ENCODE measurements around the gene MAGOHB.

MAGOHB gene

DNA sequence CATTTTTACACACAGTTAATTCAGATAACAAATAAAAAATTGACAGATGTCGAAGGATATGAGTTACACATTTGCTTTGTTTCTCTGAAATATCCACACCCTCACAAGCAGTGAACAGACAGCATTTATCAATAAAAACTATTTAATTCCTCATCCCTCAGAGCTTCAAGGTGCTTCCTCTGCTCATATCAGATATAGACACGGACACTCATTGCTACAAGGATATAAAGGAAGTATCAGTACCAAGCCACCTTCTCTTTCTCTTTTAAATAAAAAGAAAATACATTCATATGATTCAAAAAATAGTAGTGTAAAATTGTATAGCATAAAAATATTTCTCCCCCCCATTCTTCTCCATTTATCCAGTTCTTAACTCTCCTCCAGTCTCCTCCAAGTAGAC lies 21.9 kb upstream of the MAGOHB start:
- Histone ChIP-seq H3K36me3 (ENCODE audit: low read length) (no peaks in the 10 kb centered on the region), H3K27ac (ENCODE audit: low read depth, low read length) (no peak overlapping the region), H3F3A (ENCODE audit: insufficient read depth) (no peaks in the 10 kb centered on the region), H3K9me3 (ENCODE audit: insufficient read depth, low read length) (no peaks in the 10 kb centered on the region), H3K27me3 (ENCODE audit: low read length) (no peaks in the 10 kb centered on the region), H3K9ac (ENCODE audit: low read length) (no peak overlapping the region), H2AFZ (ENCODE audit: low read depth, low read length, severe bottlenecking) (no peak overlapping the region), H3K4me2 (ENCODE audit: low read depth, low read length, poor library complexity, severe bottlenecking) (no peak overlapping the region), H4K20me1 (ENCODE audit: low read depth, low read length) (no peaks in the 10 kb centered on the region), H3K9me2 (replicated peaks; ENCODE audit: insufficient read depth, low read length) (no peaks in the 10 kb centered on the region), H3K4me3 (ENCODE audit: insufficient read depth, low read length, poor library complexity, severe bottlenecking) (no peak overlapping the region), H3K79me2 (ENCODE audit: insufficient read depth, low read length) (no peaks in the 10 kb centered on the region)
- TF ChIP-seq, protein P1, sequence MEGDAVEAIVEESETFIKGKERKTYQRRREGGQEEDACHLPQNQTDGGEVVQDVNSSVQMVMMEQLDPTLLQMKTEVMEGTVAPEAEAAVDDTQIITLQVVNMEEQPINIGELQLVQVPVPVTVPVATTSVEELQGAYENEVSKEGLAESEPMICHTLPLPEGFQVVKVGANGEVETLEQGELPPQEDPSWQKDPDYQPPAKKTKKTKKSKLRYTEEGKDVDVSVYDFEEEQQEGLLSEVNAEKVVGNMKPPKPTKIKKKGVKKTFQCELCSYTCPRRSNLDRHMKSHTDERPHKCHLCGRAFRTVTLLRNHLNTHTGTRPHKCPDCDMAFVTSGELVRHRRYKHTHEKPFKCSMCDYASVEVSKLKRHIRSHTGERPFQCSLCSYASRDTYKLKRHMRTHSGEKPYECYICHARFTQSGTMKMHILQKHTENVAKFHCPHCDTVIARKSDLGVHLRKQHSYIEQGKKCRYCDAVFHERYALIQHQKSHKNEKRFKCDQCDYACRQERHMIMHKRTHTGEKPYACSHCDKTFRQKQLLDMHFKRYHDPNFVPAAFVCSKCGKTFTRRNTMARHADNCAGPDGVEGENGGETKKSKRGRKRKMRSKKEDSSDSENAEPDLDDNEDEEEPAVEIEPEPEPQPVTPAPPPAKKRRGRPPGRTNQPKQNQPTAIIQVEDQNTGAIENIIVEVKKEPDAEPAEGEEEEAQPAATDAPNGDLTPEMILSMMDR (IDR thresholded peaks at IDR 0.05; ENCODE audit: insufficient read depth, low read length, poor library complexity, severe bottlenecking): no peak
- no peak for TF ChIP-seq EZH2phosphoT487 (conservative IDR thresholded peaks at IDR 0.05; ENCODE audit: low read length)

- no peak overlapping the region for H3K27ac ChIP-seq (ENCODE audit: low read depth, low read length)
- no peaks in the 10 kb centered on the region for H3K36me3 ChIP-seq (ENCODE audit: low read length)
- no peaks in the 10 kb centered on the region for H3K9me2 ChIP-seq (replicated peaks; ENCODE audit: insufficient read depth, low read length)
- no peak for TF ChIP-seq EZH2phosphoT487 (conservative IDR thresholded peaks at IDR 0.05; ENCODE audit: low read length)
- TF ChIP-seq, protein P1 (IDR thresholded peaks at IDR 0.05; ENCODE audit: insufficient read depth, low read length, poor library complexity, severe bottlenecking): no peak
- no peaks in the 10 kb centered on the region for H3K27me3 ChIP-seq (ENCODE audit: low read length)
- H3K9me3 ChIP-seq (ENCODE audit: insufficient read depth, low read length): no peaks in the 10 kb centered on the region
- H3K4me3 ChIP-seq (ENCODE audit: insufficient read depth, low read length, poor library complexity, severe bottlenecking): no peak overlapping the region
- no peak overlapping the region for H2AFZ ChIP-seq (ENCODE audit: low read depth, low read length, severe bottlenecking)
- H4K20me1 ChIP-seq (ENCODE audit: low read depth, low read length): no peaks in the 10 kb centered on the region
- no peaks in the 10 kb centered on the region for H3F3A ChIP-seq (ENCODE audit: insufficient read depth)
- no peak overlapping the region for H3K4me2 ChIP-seq (ENCODE audit: low read depth, low read length, poor library complexity, severe bottlenecking)
- no peaks in the 10 kb centered on the region for H3K79me2 ChIP-seq (ENCODE audit: insufficient read depth, low read length)
- no peak overlapping the region for H3K9ac ChIP-seq (ENCODE audit: low read length)
These were observed 21.0 kb upstream of the MAGOHB start for GRCh38 chr12:10634427-10634826.

- Histone ChIP-seq H3K9ac (ENCODE audit: low read length) (no peak overlapping the region), H3K27me3 (ENCODE audit: low read length) (no peaks in the 10 kb centered on the region), H3F3A (ENCODE audit: insufficient read depth) (no peaks in the 10 kb centered on the region), H3K4me3 (ENCODE audit: insufficient read depth, low read length, poor library complexity, severe bottlenecking) (no peak overlapping the region), H3K79me2 (ENCODE audit: insufficient read depth, low read length) (no peaks in the 10 kb centered on the region), H2AFZ (ENCODE audit: low read depth, low read length, severe bottlenecking) (no peak overlapping the region), H3K9me3 (ENCODE audit: insufficient read depth, low read length) (no peaks in the 10 kb centered on the region), H3K9me2 (replicated peaks; ENCODE audit: insufficient read depth, low read length) (no peaks in the 10 kb centered on the region), H3K27ac (ENCODE audit: low read depth, low read length) (no peak overlapping the region), H4K20me1 (ENCODE audit: low read depth, low read length) (no peaks in the 10 kb centered on the region), H3K4me2 (ENCODE audit: low read depth, low read length, poor library complexity, severe bottlenecking) (no peak overlapping the region), H3K36me3 (ENCODE audit: low read length) (no peaks in the 10 kb centered on the region)
- TF ChIP-seq EZH2phosphoT487 (conservative IDR thresholded peaks at IDR 0.05; ENCODE audit: low read length): no peak
- TF ChIP-seq, protein P1 (IDR thresholded peaks at IDR 0.05; ENCODE audit: insufficient read depth, low read length, poor library complexity, severe bottlenecking): no peak
These were observed 20.1 kb upstream of the MAGOHB start for GRCh38 chr12:10633541-10633940.

Measured in SU-DHL-6 (cell line).